ENCODE data around the gene ACOT9. TPM values are rescaled to one million over a fixed set of nuclear protein-coding genes. Genes with fewer than 3 reads are reported as not detected.
"Not testable (repeated sequence)": the region's sequence is repeated elsewhere in the genome, so short reads cannot be mapped to it uniquely, and the experiment has no call there.

The ACOT9 gene
- total RNA-seq, 1 donor from 2014 or later = 54.6 TPM

DNA sequence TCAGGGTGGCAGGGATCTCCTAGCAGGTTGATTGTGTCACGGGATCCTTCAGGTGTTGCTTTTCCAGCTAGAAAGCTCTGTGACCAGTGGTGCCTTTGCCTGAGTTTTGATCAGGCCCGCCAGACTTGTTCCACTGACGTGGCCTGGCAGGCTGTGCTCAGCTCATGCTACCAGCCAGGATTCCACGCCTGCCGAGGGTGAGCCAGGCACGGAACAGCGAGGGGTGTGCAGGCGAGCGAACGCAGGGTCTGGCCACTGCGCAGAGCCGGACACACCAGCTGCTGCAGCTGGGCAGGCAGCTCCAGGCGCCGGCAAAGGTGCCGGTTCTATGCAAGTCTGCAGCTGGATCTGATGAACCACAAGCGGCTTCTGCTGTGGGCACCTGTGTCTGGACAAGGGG, 22.8 kb upstream of the ACOT9 start:
- no peak for DNase-seq (ENCODE audit: low read depth in 2 of 2)

DNA sequence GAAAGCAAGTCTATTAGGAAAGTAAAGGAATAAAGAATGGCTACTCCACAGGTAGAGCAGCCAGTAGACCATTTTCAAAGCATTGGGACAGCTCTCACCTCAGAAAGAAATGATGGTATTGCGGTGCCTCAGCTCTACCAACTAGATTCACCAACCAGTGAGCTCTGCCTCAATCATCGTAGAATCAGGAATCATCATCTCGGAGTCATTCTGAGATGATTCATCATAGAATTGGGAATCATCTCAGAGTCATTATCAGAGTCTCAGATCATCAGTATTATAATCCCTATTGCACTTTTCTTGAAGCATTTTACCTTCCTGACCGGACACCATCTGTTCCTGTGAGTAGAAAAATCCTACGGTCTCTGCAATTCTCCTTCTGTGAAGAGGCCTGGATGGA, 22.4 kb upstream of the ACOT9 start:
- no peak for DNase-seq (ENCODE audit: low read depth in 2 of 2)

DNA sequence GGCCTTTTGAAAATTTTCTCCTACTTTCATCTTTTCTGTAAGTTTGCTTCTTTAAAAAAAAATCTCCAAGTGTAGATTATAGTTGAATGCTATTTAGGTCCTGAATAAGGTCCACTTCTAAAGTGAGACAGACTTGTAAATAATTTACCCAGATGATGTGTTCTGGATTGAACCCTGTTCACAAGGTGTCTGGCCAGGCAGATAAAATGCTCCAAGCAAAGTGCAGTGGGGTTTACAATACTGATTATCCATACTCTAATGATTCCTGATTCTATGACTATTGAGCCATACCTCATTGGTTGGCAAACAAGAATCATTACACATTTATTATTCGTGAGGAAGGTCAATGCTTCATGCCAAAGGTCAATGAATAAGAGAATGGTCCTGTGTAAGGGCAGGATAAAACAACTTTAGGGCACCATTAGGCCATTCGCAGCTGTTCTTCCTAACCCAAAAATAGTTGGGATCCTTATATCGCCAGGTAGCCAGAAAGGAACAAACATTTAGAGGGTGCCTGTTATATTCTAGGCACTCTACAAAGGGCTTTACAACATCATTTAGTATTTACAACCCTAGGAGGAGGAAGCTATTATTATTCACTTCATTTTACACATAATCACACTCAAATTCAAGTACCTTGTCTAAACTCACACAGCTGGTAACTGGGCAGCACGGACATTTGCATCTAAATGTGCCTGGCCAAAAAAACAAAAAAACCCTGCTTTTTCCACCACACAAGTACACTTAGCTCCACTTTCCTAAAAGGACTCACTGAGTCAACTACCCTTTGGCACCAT, 21.3 kb upstream of the ACOT9 start:
- DNase-seq (ENCODE audit: low read depth in 2 of 2) = no peak

DNA sequence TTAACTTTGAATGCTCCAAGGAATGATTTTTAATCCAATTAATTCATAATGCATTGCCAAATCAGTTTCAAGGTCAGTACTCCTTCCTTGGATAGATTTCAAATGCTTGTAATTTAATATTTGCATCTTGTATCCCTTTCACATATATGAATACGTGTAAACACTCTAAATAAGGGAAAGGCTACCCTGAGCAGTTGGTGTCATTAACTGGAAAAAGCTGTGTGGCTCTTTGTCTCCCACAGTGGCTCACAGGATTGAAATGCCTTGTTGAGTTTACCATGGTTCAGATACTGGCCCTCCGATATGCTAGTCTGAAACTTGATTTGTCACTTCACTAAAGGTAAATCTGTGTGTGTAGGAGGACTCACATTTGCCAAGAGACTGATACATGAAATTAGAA, 16.7 kb upstream of the ACOT9 start:
- DNase-seq (ENCODE audit: low read depth in 2 of 2) = no peak

DNA sequence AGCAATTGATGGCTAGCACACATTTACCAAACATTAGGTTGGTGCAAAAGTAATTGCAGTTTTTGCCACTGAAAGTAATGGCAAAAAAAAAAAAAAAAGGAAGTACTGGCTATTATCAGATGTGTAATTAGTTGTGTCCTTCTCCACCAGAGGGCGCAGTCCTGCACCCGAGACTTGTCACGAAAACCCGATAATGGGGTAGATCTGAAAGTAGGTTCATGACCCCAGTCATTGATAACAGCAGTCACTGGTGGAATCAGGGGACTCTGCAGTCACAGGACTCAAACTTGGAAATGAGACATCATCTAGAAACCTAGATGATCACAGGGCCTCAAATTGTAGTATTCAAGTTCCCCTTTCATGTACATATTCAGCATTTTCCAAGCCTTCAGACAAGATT, 13.1 kb upstream of the ACOT9 start:
- peak; percentile 67 to 72 for DNase-seq (ENCODE audit: low read depth in 2 of 2)

DNA sequence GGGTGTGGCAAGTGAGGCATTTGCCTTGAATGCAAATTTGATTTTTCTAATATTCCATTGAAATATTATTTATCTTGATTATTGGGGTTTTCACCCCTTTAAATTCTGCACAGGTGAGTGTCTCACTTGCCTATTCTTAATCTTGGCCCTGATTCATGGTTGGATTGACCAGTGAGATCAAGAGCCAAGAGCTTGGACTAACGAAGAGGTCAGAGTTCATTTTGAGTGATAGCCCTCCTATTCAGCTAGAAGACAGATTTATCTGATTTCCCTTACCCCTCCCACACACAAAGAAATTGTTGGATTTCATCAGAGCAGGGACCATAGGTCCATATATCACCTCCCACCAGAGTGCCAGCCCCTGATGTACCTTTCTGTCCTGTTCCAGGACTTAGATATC, 11.6 kb upstream of the ACOT9 start:
- no peak for DNase-seq (ENCODE audit: low read depth in 2 of 2)

DNA sequence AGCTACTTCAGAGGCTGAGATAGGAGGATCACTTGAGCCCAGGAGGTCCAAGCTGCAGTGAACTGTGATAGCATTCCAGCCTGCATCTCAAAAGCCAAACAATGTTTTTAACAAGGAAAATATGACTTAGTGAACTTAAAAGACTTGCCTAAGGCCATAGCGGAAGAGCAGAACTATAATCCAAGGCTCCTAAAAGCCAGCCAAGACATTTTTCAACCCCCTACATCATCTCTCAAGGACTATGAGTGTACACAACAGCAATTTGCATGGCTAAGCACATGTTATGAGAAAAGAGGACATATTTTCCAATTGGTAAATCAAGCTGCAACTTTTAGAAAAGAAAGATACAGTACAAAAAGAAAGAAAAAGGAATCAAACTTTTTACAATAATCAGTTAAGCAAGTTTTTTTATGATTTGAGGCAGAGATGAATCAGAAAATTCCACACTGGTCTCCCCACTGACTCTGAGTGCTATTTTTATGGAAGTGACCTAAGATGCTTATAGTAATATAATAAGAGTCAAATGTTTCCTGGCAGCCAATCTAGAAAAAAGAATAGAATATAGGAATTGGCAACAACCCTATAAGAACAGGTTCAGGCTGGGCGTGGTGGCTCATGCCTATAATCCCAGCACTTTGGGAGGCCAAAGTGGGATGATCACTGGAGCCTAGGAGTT, 9.8 kb upstream of the ACOT9 start:
- peak; percentile 49 to 57 for DNase-seq (ENCODE audit: low read depth in 2 of 2)

DNA sequence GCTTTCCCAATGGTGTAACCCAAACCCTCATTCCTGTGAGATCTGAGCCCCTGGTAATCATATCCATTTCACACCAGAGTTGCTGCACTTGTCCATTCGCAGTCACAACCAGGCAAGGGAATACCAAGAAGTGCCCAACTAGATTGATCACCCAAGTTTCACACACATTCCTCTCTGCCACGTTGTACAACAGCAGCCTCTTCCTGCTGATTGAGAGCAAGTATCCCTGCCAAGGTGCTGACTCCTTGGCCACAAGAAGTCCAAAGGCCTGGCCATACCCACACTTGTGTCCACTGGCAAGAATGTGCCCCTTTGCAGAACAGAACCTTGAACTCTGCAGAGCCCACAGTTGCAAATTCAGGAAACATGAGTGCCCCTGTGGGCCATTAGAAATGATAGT, 6.5 kb upstream of the ACOT9 start:
- no peak for DNase-seq (ENCODE audit: low read depth in 2 of 2)

DNA sequence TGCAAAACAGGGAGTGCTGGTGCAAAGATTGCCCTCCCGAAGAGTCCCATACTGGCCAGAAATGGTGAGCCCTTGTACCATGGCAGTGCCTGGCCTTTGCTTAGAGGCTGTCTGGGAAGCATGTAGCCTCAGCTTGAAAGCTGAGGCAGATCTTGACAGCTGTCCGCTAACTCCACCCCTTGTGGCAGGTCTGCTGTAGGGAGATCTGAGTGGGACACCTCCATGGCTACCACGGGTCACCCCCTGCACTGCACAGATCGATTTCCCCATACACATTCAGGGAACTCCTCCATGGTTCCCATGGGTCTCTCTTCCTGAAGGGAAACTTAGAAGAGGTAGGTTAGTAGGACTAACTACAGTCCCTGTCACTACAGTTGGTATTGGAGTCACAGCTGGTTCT, 6.1 kb upstream of the ACOT9 start:
- no peak for DNase-seq (ENCODE audit: low read depth in 2 of 2)

DNA sequence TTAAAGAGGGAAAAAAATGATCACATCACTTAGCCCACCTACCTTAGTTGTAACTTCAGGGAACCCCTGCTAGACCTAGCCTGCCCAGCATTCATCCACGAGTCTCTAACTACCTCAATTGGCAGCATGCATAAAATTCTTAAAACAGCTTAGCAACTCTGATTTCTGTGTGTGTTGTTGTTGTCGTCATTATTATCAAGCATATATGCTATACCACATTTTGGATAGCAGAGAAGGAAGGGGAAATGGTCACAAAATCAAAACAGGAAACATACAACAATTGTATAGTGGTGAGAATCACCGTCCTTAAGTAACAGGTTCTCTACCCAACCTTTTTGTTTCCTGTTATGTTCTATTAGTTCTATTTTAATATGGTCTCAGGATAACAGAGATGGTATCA, 2.7 kb upstream of the ACOT9 start:
- peak; percentile 78 to 79 for DNase-seq (ENCODE audit: low read depth in 2 of 2)

DNA sequence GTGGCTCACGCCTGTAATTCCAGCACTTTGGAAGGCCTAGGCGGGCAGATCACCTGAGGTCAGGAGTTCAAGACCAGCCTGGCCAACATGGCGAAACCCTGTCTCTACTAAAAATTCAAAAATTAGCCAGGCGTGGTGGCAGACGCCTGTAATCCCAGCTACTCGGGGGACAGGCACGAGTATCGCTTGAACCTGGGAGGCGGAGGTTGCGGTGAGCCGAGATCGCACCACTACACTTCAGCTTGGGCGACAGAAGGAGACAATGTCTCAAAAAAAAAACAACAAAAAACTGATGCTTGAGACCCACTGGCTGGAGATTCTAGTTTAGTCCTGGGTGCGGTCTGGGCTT, 521 bp upstream of the ACOT9 start:
- not testable (repeated sequence) for DNase-seq (ENCODE audit: low read depth in 2 of 2)

DNA sequence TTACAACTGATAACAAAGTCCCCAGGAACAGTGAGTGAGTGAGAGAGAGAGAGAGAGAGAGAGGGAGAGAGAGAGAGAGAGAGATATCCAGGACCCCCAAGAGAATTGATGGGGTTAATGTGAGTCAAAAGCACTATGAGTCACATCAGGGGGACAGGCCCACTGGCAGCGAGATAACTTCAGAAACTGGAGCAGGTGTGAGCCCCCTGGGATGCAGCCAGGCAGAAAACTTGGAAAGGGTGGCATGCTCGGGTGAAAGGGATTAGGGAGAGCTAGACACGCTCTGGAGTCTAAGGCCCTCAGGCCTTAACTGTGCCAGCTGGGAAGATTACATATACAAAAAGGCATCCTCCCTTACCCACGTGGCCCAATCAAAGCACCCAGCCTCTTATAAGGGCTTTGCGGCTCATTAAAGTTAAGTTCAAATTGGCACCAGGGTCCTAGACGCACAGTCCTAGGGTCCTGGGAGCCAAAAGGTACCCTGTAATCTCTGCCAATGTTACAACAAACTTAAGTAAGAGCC, 841 bp downstream of the ACOT9 start:
- peak; percentile 63 to 66 for DNase-seq (ENCODE audit: low read depth in 2 of 2)

DNA sequence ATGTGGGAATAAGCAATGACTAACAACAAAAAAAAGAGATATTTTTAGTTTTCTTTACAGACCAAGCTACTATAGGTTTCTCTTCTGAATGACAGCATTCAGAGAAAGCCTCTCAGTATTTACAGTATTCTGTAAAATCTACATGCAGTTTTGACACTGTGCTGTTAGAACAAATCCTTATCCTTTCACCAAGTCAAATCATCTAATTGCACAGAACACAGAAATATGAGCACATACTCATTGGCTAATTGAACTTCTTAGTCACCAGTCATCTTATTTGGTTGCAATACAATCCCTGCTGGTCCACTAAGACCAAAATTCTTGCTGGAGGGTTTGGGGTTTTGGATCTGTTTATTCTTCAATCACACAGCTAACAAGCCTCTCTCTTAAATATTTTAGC, 5.7 kb downstream of the ACOT9 start:
- no peak for DNase-seq (ENCODE audit: low read depth in 2 of 2)

DNA sequence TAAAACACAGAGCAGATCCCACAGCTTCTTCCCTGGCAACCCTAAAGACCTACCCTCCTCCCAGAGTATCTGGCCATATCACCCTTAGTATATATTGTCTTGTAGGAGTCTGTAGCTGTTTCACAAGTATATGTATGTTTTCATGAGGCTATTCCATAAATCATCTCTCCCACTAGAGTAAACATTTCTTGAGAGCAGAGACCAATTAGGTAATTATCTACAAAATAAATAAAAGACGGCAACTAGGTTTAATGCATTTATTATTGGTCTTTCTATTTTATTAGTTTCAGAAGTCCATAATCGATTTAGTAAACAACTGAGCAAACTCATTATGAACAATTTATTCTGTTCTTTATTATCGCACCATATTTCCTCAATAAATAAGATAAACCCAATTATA, 7.0 kb downstream of the ACOT9 start:
- no peak for DNase-seq (ENCODE audit: low read depth in 2 of 2)

DNA sequence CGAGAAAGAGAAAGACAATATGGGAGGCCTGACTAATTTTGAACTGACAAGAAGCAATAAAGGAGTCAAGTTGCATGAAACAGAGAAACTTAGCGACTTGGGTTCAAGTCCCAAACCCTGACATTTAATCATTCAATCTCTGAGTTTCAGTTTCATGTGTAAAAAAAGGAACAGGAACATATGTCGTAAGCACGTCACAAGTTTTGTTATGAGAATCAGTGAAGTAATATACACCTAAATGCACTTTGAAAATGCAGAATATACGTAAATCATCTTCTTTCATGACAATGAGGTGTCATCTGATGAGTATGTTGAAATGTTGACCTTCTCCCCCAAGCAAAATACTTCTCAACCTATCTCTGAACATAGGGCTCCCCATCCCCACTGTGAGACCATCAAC, 10.4 kb downstream of the ACOT9 start:
- DNase-seq (ENCODE audit: low read depth in 2 of 2) = no peak

DNA sequence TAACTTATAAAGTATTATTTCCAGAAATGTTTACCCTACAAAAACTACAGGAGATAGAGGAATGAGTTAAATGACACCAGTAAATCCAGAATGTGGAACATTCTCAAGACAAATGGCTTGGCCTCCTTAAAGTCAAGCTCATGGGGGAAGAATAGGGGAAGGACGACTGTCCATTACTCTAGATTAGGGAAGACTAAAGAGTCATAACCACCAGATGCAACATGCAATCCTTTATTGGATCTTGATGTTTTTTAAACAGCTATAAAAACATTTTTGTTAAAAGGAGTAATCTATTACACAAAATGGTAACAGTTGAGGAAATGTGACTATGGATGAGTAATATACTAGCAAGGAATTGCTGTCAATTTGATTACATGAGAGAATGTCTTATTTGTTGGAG, 11.1 kb downstream of the ACOT9 start:
- DNase-seq (ENCODE audit: low read depth in 2 of 2) = peak in 1 of 2 donors; percentile 4

DNA sequence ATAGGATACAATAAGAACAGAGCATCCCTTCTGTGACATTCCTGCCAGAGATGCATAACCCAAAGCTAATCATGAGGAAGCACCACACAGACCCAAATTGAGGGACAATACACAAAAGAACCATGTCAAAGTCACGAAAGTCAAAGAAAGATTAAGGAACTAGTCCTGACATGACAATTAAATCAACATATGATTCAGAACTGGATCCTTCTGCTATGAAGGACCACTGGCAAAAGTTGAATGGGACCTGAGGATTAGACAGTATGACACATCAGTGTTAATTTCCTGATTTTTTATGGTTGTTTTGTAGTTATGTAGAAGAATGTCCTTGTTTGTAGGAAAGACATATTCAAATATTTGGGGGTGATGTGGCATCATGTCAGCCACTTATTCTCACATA, 13.9 kb downstream of the ACOT9 start:
- peak in 1 of 2 donors; percentile 36 for DNase-seq (ENCODE audit: low read depth in 2 of 2)

DNA sequence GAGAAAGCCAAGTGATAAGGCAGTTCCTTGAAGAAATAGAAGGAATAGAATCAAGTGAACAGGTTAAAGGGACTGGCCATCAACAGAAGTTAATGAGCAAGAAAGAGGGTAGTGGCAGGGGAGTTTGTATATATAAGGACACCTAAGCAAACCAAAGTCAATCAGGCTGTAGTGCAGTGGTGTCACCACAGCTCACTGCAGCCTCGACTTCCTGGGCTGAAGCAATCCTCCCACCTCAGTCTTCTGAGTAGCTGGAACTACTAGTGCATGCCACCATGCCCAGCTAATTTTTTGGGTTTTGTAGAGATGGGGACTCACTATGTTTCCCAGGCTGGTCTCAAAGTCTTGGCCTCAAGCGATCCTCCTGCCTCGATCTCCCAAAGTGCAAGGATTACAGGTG, 15.9 kb downstream of the ACOT9 start:
- no peak for DNase-seq (ENCODE audit: low read depth in 2 of 2)

DNA sequence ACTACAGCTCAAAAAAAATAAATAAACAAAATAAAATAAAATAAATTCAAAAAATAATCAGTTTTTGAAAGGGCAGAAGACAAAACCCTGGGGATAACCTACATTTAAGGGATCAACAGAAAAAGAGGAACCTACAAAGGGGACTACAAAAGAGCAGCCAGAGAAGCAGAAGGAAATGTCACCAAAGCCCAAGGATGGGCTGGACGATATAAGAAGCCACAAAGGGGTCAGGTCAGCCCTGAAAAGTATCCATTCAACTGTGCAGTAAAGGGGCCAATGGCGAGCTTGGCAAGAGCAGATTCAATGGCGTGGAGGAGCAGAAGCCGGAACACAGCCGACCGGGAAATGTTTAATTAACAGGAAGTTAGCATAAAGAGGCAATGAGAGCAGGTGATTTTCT, 16.9 kb downstream of the ACOT9 start:
- DNase-seq (ENCODE audit: low read depth in 2 of 2) = no peak

DNA sequence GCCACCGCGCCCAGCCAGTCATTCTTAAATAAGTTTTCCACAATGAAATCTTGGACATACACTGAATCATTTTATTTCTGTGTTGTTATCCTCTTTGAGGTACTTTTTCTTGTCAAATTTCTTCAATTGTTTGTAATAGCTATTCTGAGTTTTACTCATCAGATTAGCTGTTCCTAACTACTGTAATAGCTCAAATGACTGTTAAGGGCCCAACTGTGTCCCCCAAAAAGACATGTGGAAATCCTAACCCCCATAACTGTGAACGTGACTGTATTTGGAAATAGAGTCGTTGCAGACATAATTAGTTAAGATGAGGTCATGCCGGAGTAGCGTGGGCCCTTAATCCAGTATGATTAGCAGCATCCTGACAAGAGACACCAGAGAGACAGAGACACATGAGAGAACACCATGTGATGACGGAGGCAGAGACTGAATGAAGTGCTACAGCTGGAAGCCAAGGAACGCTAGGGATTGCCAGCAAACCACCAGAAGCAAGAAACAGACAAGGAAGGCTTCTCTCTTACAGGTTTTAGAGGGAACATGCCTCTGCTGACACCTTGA, 22.9 kb downstream of the ACOT9 start:
- no peak for DNase-seq (ENCODE audit: low read depth in 2 of 2)

DNA sequence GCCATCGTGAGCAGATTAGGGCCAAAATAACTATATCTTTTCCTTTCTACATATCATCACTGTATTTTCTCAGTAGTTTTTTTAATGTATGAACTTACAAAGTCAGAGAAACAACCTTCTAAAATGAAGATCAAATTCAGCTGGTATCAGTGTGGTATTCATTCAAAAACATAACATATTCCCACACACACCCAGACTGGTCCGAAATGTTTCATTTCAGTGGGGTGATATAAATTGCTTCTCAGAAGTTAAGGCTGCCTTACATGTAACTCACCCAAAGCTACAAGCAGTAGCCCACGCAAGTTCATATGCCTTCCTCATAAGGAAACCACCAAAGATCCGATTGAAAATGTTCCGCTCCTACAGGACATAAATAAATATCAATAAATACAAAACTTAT, 37.8 kb downstream of the ACOT9 start:
- no peak for DNase-seq (ENCODE audit: low read depth in 2 of 2)

DNA sequence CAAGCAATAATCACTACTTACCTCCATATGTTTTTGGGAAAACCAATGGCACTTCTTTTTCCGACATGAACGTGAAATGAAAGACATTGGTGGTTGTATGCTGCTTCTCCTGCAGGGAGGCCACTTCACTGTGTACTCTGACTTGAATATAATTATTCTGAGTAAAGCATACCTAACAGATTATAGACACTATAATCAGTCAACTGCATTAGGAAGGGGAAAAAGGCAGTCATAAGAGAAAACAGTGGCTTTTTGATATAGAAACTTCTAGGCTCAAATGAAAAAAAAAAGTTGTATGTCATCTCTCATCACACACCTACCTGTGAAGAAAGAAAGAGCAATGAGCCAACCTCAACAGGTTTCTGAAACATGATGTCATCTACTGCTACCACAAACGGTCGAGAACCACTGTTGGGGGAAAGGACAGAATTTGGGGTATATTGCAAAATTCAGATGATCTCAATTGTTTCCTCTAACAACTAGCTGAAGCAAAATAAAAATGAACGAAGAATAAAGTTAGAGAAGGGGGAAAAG, 38.3 kb downstream of the ACOT9 start:
- no peak for DNase-seq (ENCODE audit: low read depth in 2 of 2)
